C4-2B (cell line): ENCODE results near the gene TMEM156.

ENCODE experiments used
- H3K27ac ChIP-seq: fragments of 450-650 bp; 2 replicates; pipeline ENCODE4 v1.5.1; 2017
- ZFX ChIP-seq: fragments of 450-650 bp; IDR thresholded peaks from 2 replicates; pipeline ENCODE4 v1.6.1; 2017
- TF ChIP-seq, protein P1 (sequence below): fragments of 450-650 bp; conservative IDR thresholded peaks from 2 replicates; pipeline ENCODE4 v1.5.1; 2017; ENCODE audit warnings: mild to moderate bottlenecking

Gene TMEM156

DNA sequence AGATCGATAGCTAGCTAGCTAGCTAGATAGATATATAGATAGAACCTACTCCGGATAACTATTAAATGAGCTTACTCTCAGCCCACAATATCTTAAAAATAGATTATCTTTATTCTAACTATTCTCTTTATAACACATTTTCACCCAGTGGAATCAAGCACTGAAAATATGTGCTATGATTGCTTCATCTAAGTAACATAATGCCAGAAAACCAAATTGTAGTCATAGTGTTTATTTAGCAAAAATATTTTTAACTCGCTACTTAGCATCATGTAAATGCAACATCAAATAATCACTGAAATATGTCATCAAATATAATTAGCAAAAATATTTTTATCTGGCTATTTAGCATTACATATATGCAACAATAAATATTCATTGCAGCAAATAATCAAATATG is 1.5 kb downstream of the TMEM156 start:
- TF ChIP-seq ZFX = no peak
- TF ChIP-seq, protein P1, sequence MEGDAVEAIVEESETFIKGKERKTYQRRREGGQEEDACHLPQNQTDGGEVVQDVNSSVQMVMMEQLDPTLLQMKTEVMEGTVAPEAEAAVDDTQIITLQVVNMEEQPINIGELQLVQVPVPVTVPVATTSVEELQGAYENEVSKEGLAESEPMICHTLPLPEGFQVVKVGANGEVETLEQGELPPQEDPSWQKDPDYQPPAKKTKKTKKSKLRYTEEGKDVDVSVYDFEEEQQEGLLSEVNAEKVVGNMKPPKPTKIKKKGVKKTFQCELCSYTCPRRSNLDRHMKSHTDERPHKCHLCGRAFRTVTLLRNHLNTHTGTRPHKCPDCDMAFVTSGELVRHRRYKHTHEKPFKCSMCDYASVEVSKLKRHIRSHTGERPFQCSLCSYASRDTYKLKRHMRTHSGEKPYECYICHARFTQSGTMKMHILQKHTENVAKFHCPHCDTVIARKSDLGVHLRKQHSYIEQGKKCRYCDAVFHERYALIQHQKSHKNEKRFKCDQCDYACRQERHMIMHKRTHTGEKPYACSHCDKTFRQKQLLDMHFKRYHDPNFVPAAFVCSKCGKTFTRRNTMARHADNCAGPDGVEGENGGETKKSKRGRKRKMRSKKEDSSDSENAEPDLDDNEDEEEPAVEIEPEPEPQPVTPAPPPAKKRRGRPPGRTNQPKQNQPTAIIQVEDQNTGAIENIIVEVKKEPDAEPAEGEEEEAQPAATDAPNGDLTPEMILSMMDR = no peak
- H3K27ac ChIP-seq = no peak overlapping the region

GRCh38 chr4:39029752-39030694 is 2.2 kb downstream of the TMEM156 start:
- TF ChIP-seq ZFX = no peak
- TF ChIP-seq, protein P1 = no peak
- H3K27ac ChIP-seq = no peak overlapping the region

- no peak overlapping the region for H3K27ac ChIP-seq
- no peak for TF ChIP-seq ZFX
- TF ChIP-seq, protein P1 = no peak
Observed at GRCh38 chr4:39026096-39026495, 6.1 kb downstream of the TMEM156 start.

- TF ChIP-seq ZFX = no peak
- TF ChIP-seq, protein P1 = no peak
- no peak overlapping the region for H3K27ac ChIP-seq
Observed at GRCh38 chr4:39025552-39026085, 6.6 kb downstream of the TMEM156 start.

DNA sequence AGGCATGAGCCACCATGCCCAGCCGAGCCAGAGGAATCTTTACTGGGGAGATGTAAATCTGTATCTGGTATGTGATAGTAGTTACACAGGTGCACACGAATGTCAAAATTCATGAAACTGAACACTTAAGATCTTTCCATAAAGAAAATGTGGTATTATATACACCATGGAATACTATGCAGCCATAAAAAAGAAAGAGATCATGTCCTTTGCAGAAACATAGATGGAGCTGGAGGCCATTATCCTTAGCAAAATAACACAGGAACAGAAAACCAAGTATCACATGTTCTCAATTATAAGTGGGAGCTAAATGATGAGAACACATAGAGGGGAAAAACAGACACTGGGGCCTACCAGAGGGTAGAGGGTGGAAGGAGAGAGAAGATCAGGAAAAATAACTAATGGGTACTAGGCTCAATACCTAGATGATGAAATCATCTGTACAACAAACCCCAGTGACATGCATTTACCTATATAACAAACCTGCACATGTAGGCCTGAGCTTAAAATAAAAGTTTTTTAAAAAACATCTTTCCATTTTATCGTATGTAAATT is 7.8 kb downstream of the TMEM156 start:
- TF ChIP-seq, protein P1 = no peak
- no peak for TF ChIP-seq ZFX
- no peak overlapping the region for H3K27ac ChIP-seq

GRCh38 chr4:39023059-39023458 is 9.2 kb downstream of the TMEM156 start:
- TF ChIP-seq ZFX = no peak
- H3K27ac ChIP-seq = no peak overlapping the region

GRCh38 chr4:39022241-39022640 is 10.0 kb downstream of the TMEM156 start:
- TF ChIP-seq ZFX = no peak
- TF ChIP-seq, protein P1 = no peak

More at GRCh38 chr4:39022241-39022640, 10.0 kb downstream of the TMEM156 start:
- H3K27ac ChIP-seq = no peak overlapping the region
